MCF 10A (cell line): Measurements from ENCODE around the gene PLA2G4E. TPM values are rescaled to one million over a fixed set of nuclear protein-coding genes. Genes with fewer than 3 reads are reported as not detected.

Experiments
- BruUV-seq: library from RNA; stranded (reverse); fragments of 400-500 nt; replicated peaks from 2 replicates; lab custom pipeline; 2021; lab: Mats Ljungman, UMichigan
- CTCF ChIA-PET: fragments of 300-600 bp; sonication (Branson Sonifier 250); formaldehyde crosslinking; extraction: SDS; loops from one replicate; lab custom pipeline; 2021; ENCODE audit warnings: antibody characterized with exemption, inconsistent platforms; lab: Yijun Ruan, JAX
- POLR2A ChIA-PET: fragments of 300-600, 350-650 bp; sonication (Branson Sonifier 250); formaldehyde crosslinking; extraction: SDS; loops from one replicate; lab custom pipeline; 2020; ENCODE audit warnings: antibody characterized with exemption, inconsistent platforms; lab: Yijun Ruan, JAX
- DNase-seq: peaks from one replicate; pipeline ENCODE4 v3.0.0-alpha.2; 2018; ENCODE audit not compliant: unreplicated experiment
- H3K27ac Mint-ChIP-seq: one replicate; pipeline ENCODE4 v1.8.0; 2022; ENCODE audit warnings: mild to moderate bottlenecking, low read depth, mixed read lengths; ENCODE audit not compliant: unreplicated experiment
- H3K27me3 Mint-ChIP-seq: one replicate; pipeline ENCODE4 v1.8.0; 2022; ENCODE audit warnings: mixed read lengths; ENCODE audit not compliant: insufficient read depth, unreplicated experiment
- H3K36me3 Mint-ChIP-seq: one replicate; pipeline ENCODE4 v1.8.0; 2022; ENCODE audit warnings: mild to moderate bottlenecking, moderate library complexity, mixed read lengths; ENCODE audit not compliant: insufficient read depth, unreplicated experiment
- H3K4me1 Mint-ChIP-seq: one replicate; pipeline ENCODE4 v1.8.0; 2022; ENCODE audit warnings: mixed read lengths; ENCODE audit not compliant: insufficient read depth, unreplicated experiment
- H3K4me3 Mint-ChIP-seq: one replicate; pipeline ENCODE4 v1.8.0; 2022; ENCODE audit warnings: mild to moderate bottlenecking, moderate library complexity, mixed read lengths; ENCODE audit not compliant: unreplicated experiment
- H3K9me3 Mint-ChIP-seq: one replicate; pipeline ENCODE4 v1.8.0; 2022; ENCODE audit warnings: mixed read lengths; ENCODE audit not compliant: unreplicated experiment
- intact Hi-C: fragments of 100-400 bp; cut with micrococcal nuclease; formaldehyde crosslinking; loops from 2 replicates; pipeline ENCODE4 v1.14.1; 2022
- total RNA-seq: library from RNA; stranded (reverse); gene quantifications from 2 replicates; pipeline ENCODE4 v1.2.3, GENCODE V29; 2022
- TF ChIP-seq, protein P1 (sequence below): fragments of 200-600 bp; IDR thresholded peaks from one replicate; pipeline ENCODE4 v1.8.0; 2022; ENCODE audit warnings: antibody characterized with exemption, mild to moderate bottlenecking; ENCODE audit not compliant: unreplicated experiment

PLA2G4E gene
- total RNA-seq, 1 experiment from 2014 or later: 0.12 TPM

DNA sequence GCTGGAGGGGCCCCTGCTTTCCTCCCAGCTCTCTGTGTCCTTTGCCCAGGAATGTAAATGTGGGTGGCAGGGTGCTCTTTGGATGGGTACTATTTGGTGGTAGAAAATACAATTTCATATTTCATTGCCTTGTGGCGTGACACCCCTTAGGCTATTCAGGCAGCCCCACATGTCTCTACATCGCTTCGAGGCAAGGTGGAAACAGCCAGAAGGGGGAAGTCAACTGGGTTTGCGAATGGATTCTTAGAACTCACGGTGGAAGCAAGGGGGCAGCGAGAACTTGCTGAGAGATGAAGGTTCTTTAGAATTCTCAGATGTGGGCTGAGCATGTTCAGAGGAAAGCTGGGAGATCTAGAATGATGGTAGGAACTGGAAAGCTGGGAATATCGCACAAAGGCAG lies 48.2 kb upstream of the PLA2G4E start:
- no TSS peak for BruUV-seq
- Mint-ChIP-seq H3K36me3 (no peaks in the 10 kb centered on the region), H3K27ac (no peak overlapping the region), H3K9me3 (no peaks in the 10 kb centered on the region), H3K27me3 (no peaks in the 10 kb centered on the region), H3K4me3 (no peak overlapping the region), H3K4me1 (peaks cover 8% of the 10 kb centered on the region)
- TF ChIP-seq, protein P1, sequence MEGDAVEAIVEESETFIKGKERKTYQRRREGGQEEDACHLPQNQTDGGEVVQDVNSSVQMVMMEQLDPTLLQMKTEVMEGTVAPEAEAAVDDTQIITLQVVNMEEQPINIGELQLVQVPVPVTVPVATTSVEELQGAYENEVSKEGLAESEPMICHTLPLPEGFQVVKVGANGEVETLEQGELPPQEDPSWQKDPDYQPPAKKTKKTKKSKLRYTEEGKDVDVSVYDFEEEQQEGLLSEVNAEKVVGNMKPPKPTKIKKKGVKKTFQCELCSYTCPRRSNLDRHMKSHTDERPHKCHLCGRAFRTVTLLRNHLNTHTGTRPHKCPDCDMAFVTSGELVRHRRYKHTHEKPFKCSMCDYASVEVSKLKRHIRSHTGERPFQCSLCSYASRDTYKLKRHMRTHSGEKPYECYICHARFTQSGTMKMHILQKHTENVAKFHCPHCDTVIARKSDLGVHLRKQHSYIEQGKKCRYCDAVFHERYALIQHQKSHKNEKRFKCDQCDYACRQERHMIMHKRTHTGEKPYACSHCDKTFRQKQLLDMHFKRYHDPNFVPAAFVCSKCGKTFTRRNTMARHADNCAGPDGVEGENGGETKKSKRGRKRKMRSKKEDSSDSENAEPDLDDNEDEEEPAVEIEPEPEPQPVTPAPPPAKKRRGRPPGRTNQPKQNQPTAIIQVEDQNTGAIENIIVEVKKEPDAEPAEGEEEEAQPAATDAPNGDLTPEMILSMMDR: no peak
- intact Hi-C loops: loop anchor here (5.0 kb wide), 1 partner anchor 583 kb away; no protein-coding TSS in a partner anchor
- no peak for DNase-seq
- CTCF ChIA-PET: interaction anchor here (0.7 to 15.6 kb wide), 5 partner anchors 13 to 977 kb away, joined by 3 to 180 read pairs (median 45); no protein-coding TSS in a partner anchor
- POLR2A ChIA-PET: no interaction called here

DNA sequence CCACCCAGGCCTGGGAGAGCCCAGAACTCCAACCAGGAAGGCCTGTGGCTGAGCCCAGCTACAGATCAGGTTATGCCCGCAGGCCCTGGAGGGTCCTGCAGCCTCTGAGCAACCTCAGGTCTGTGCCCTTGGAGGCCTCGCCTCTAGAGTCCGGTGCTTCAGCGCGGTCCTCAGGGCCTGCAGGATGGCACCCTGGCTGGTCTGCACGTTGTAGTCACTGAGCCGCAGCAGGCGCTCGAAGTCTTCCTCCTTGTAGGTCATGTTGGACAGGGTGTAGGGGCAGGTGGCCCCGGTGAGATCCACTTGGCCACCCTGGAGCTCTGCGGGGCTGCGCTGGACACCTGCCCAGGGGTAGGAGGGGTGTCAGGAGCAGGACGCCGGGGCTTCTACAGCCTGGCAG lies 47.8 kb upstream of the PLA2G4E start:
- Mint-ChIP-seq H3K4me1 (peaks cover 8% of the 10 kb centered on the region), H3K27me3 (no peaks in the 10 kb centered on the region), H3K9me3 (no peaks in the 10 kb centered on the region), H3K27ac (no peak overlapping the region), H3K4me3 (no peak overlapping the region), H3K36me3 (no peaks in the 10 kb centered on the region)
- ChIA-PET CTCF (interaction anchor here (0.7 to 15.6 kb wide), 6 partner anchors 13 to 977 kb away, joined by 3 to 180 read pairs (median 24); no protein-coding TSS in a partner anchor), POLR2A (no interaction called here)
- TF ChIP-seq, protein P1: no peak
- DNase-seq: no peak
- BruUV-seq: no TSS peak
- intact Hi-C loops: loop anchor here (5.0 kb wide), 1 partner anchor 584 kb away; no protein-coding TSS in a partner anchor

GRCh38 chr15:42066764-42067415 lies 46.0 kb upstream of the PLA2G4E start:
- TF ChIP-seq, protein P1: no peak
- BruUV-seq: no TSS peak
- DNase-seq: no peak
- Mint-ChIP-seq H3K9me3 (no peaks in the 10 kb centered on the region), H3K36me3 (no peaks in the 10 kb centered on the region), H3K27me3 (no peaks in the 10 kb centered on the region), H3K4me1 (peaks cover 8% of the 10 kb centered on the region), H3K27ac (no peak overlapping the region), H3K4me3 (no peak overlapping the region)
- intact Hi-C loops: loop anchor here (1.0 to 5.0 kb wide), 3 partner anchors 67 to 585 kb away; no protein-coding TSS in a partner anchor
- POLR2A ChIA-PET: interaction anchor here (0.9 to 1.9 kb wide), 2 partner anchors 12 to 70 kb away, joined by 5 read pairs; no protein-coding TSS in a partner anchor
- CTCF ChIA-PET: interaction anchor here (0.6 to 15.6 kb wide), 16 partner anchors 10 to 901 kb away, joined by 3 to 180 read pairs (median 4); no protein-coding TSS in a partner anchor

DNA sequence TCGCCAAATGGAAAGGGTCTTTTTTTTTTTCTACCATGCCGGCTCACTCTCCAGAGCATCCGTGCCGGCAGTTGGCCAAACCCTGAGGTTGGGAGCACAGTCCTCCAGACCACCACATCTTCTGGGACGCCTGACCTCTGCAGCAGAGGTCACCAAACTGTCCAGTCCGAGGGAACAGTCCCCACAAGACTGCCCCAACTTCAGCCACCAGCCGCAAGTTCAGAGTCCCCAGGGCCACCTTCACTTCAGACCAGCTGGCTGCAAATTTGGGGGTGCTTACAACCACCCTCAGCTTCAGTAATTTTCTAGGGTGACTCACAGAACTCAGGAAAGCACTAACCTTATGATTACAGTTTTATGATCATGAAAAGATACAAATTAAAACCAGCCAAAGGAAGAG lies 44.6 kb upstream of the PLA2G4E start:
- no peak for DNase-seq
- intact Hi-C loops: loop anchor here (5.0 kb wide), 1 partner anchor 587 kb away; no protein-coding TSS in a partner anchor
- CTCF ChIA-PET: interaction anchor here (0.6 to 15.6 kb wide), 13 partner anchors 14 to 1675 kb away, joined by 3 to 180 read pairs (median 4); no protein-coding TSS in a partner anchor
- Mint-ChIP-seq H3K36me3 (no peaks in the 10 kb centered on the region), H3K27ac (no peak overlapping the region), H3K9me3 (no peaks in the 10 kb centered on the region), H3K4me3 (no peak overlapping the region), H3K4me1 (peaks cover 8% of the 10 kb centered on the region), H3K27me3 (no peaks in the 10 kb centered on the region)
- no TSS peak for BruUV-seq
- POLR2A ChIA-PET: interaction anchor here (0.7 to 1.6 kb wide), 2 partner anchors 15 to 69 kb away, joined by 3 to 5 read pairs; no protein-coding TSS in a partner anchor
- TF ChIP-seq, protein P1: no peak
